ENCODE data around the gene PFKM.
A peak's percentile ranks its signal among the peaks of the same experiment; 100 is the strongest.
"Not testable (repeated sequence)": the region's sequence is repeated elsewhere in the genome, so short reads cannot be mapped to it uniquely, and the experiment has no call there.

Gene PFKM

GRCh38 chr12:48115957-48116356 is 3.2 kb upstream of the PFKM start:
- DNase-seq = no peak

DNA sequence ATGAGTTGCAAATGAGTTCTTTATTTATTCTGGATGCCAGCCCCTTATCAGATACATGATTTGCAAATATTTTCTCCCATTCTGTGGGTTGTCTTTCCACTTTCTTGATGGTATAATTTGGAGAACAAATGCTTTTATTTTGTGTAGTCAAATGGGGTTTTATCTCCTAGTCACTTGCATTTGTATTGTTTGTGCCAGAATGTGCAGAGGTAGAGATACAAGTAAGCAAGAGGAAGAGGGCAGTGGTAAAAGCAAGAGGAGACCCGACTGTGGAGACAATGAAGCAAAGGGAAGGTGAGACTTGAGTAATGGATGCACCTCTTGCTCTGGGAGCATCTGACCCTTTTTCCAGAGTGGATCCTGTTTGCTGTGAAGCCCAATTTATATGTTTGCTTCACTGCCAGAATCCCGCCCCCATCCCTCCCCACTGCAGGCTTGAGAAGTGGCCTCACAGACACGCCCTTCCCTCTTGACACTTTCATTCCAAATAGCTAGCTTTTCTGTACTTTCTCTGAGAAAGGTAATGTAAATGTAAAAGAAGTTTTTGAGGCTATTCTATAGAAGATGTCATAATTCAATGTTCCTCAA is 786 bp upstream of the PFKM start:
- no peak for DNase-seq

DNA sequence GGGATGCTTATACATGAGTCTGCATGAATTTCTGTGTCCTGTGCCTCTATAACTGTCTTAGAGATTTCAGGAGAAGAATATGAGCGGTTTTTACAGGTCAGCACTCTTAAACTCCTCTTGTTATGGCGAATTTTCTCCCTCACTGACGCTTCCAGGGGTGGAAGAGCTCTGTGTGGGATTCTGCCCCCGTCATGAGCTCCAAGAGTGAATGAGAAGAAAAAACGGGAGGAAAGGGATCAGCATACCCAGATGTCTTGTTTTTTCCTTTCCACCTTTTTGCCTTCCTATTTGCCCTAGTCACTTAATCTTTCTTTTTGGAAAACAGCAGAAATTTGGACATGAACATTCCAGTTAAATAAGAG is 651 bp downstream of the PFKM start:
- DNase-seq = no peak

DNA sequence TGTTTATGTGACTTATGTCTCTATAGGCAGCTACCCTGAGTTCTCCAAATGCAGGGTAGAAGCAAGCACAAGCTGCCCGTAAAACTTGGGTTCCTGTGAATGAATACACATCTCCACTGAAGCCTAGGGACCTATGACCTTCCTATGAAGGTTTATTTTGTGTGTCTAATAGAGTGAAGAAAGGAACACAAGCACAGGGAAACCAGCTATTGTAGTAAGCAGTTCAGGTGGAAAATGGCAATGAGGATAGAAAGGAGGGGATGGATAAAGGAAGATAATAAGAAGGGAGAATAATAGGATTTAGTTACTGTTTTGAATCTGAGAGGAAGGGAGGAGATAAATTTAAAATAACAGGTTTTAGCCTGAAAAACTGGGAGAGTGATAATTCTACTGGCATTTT is 2.4 kb downstream of the PFKM start:
- no peak for DNase-seq

DNA sequence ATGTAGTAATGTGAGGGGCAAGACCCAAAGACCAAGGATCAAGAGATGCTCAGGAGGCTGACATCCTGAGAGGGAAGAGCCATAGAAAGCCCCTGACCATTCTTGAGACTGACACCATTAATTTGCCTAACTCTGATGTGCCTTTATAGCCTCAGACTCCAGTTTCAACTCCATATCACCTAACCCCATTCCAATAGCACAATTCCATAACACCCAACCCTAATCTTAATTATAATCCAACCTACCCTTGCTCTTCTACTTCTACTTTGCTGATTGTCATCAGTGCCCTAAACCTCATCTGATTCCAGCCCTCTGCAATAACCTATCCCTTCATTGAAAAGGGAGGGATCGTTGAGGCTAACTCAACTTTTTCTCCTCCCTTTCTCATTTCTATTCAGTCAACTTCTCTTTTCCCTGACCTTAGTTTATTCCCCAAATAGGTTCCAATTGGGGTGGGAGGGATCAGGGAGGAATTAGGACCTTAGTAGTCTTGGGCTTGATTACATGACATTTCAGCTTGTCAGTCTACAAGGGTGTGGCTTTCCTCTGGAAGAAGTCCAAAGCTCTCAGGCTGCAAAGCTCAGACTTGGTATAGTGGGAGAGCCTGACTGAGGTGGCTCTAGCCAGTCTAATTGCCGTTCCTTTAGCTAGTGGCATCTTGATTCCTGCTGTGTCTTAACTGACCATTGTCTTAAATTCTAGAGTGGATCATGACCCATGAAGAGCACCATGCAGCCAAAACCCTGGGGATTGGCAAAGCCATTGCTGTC is 3.1 kb downstream of the PFKM start:
- no peak for DNase-seq

DNA sequence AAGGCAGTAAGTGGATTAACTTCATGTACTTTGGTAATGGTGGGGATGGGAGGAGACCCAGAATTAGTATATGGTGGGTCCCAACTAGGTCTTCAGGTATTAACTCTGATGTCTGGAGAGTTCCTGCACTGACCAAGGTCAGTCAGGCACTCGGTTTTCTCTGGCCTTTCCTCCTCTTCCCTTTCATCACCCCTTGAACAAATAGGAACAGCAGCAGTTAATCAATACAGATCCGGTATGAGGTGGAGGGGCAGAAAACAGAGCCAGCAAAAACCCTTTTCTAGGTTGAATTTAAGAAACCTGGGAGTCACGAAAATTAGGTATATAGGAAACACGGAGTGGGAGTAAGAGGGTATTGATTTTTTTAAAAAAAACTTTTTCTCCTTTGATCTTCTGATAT is 4.0 kb downstream of the PFKM start:
- DNase-seq = no peak

DNA sequence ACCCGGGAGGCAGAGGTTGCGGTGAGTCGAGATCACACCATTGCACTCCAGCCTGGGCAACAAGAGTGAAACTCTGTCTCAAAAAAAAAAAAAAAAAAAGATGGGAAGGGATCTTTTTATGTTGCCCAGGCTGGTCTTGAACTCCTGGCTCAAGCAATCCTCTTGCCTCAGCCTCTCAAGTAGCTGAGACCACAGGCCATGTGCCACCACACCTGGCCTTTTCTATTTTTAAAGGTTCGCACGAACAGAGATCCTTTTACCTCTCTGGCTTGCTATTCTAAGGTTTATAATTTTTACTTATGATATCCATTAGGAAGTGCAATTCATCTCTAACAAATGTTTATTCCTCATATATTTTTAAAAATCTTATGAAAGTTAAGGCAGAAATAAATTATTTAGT is 6.4 kb downstream of the PFKM start:
- not testable (repeated sequence) for DNase-seq

DNA sequence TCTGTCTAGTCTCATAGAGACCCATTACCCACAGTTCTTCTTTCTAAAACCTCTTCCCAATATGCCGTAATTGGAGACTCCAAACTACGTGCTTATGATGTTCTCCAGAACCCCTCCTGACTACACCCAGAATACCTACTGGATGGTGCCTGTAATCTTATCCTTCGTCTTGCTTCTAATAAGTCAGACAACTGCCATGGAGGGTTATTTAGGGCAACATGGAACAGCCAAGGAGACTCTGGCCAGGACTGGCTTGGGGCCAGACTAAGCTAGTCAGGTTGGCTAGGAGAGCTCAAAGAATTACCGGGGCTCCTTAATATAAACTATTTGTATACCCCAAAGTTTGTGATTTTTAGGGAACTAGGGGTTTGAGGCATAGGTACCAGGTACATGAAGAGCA is 6.8 kb downstream of the PFKM start:
- no peak for DNase-seq

GRCh38 chr12:48126953-48127630 is 7.9 kb downstream of the PFKM start:
- DNase-seq = no peak

- DNase-seq = no peak
Measured at GRCh38 chr12:48128800-48129199, 9.6 kb downstream of the PFKM start.

- DNase-seq = no peak
Measured at GRCh38 chr12:48129376-48129775, 10.2 kb downstream of the PFKM start.

GRCh38 chr12:48131517-48131916 is 12.4 kb downstream of the PFKM start:
- DNase-seq = no peak

DNA sequence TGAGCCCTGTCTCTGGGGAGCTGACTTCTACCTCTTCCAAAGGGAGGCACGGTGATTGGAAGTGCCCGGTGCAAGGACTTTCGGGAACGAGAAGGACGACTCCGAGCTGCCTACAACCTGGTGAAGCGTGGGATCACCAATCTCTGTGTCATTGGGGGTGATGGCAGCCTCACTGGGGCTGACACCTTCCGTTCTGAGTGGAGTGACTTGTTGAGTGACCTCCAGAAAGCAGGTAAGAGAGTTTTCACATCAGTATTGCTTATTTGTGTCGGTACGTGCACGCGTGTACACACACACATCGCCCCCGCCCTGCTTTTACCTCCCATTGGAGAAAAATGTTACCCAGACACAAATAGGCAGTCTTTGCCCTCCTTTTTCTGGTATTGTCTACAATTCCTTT is 13.7 kb downstream of the PFKM start:
- DNase-seq = no peak

- DNase-seq = no peak
Measured at GRCh38 chr12:48135027-48135426, 15.9 kb downstream of the PFKM start.

DNA sequence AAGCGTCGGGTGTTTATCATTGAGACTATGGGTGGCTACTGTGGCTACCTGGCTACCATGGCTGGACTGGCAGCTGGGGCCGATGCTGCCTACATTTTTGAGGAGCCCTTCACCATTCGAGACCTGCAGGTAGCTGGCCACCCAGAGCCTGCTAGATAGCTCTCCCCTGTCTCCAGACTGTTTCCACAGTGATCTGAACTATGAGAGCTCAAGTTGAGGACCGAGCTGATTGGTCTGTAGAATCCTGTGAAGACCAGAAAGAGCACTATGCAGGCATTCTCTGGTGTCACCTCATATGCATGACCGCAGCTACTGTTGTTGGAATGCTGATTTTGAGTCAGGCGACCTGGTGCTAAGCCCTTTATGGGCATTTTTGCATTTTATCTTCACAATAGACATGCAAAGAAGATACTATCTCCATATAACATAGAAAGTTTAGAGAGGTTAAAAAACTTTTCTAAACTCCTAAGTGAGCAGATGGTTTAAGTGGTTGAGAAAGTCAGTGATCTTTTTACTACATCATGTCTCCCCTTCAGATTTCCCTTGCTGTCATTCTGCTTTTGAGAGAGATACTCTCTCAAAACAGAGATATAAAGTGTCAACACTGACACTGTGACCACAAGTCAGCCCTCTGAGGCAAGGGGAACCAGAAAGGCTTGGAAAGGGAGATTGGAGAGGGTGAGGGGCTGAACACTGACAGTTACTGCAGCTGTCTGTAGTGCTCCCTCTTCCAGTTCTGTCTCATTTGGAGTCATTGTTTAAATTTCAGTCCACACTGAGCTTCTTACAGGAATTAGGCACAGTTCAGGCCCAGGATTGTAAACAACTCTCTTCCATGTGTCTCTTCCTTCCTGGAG is 23.9 kb downstream of the PFKM start:
- no peak for DNase-seq

- DNase-seq = no peak
Measured at GRCh38 chr12:48143898-48144297, 24.7 kb downstream of the PFKM start.

GRCh38 chr12:48145981-48146380 is 26.8 kb downstream of the PFKM start:
- no peak for DNase-seq

- DNase-seq = no peak
Measured at GRCh38 chr12:48151103-48151771, 32.1 kb downstream of the PFKM start.

DNA sequence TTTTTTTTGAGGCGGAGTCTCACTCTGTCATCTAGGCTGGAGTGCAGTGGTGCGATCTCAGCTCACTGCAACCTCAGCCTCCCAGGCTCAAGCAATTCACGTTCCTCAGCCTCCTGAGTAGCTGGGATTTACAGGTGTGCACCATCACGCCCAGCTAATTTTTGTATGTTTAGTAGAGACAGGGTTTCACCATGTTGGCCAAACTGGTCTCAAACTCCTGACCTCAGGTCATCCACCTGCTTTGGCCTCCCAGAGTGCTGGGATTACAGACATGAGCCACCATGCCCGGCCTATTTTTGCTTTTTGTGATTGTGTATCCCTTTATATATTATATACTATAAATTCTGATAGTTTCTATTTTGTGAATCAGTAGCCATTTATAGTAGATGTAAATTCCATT is 36.6 kb downstream of the PFKM start:
- not testable (repeated sequence) for DNase-seq

DNA sequence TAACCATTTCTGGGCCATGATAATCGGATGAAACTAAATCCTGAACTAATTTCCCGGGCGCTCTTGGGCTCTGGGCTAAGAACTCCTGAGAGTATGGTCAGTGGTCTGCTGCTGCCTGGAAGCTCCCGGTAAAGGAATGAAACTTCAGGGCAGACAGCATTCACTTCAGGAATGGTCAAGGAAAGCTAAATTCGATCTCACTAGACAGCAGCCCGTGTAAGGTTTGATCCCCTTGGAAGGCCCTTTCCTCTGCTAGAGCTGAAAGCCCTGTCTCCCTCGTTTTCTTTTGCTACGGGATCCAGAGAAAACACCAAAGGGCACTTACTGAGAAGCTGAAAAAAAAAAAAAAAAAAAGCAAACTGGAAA is 37.5 kb downstream of the PFKM start:
- no peak for DNase-seq

DNA sequence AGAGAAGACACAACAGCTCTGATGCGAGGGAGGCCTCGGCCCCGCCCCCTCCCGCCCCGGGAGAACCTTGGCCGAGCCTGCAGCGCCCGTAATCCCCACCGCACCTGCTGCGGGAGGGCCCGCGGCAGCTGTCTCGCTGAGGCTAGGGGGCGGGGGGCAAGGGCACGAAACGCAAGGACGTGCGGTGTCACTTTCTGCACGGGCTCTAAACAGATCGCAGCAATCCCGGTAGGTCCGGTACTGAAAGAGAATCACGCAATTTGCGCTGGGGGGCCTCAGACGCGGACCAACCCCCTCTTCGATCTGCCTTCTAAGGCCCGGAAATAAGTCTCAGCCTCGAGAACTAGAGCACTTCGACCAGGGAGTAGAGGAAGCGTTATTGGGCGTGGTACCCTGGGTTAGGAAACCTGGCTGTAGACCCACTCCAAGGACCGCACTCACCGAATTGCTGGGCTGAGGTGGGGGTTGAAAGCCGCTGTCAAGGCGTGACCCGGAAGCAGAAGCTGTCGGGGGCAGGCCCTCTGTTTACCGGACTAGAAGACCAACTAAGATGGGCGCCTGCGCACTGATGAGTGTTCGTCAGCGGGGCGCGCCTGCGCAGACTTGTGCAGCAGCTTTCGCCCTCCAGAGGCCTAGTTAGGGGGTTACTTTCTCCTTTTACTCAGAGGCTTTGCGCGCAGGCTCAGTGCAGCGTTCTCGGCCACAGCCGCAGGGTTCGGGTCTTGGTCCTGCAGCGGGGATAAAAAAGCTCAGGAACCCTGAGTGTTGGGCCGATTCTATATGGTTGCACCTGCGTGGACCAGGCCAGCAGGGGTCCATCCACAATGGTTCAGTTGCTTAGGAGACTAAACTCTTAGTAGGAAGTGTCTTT is 38.1 kb downstream of the PFKM start, which contains the start of gene ASB8:
TSS of gene ASB8 (minus strand) at position 498 of the 871 bp plus-strand sequence. CDS start 4,019 bp downstream, outside the sequence.
- peak; percentile 97 for DNase-seq

- DNase-seq = no peak
Measured at GRCh38 chr12:48157889-48158370, 38.8 kb downstream of the PFKM start.
